K562 (cell line): ENCODE measurements around the gene TOX3.

Experiments used
- ELF1 ChIP-seq: fragments of 200-800 bp; sonication (Bioruptor generic); IDR thresholded peaks from 2 replicates; pipeline ENCODE4 v1.6.1; 2016; ENCODE audit warnings: missing genetic modification characterization, missing compliant biosample characterization
- MAZ ChIP-seq, 2 experiments: fragments of 450-650 bp in 1 of 2; sonication (generic) in 1 of 2; formaldehyde crosslinking; IDR thresholded peaks in 1 of 2; conservative IDR thresholded peaks in 1 of 2; 2 replicates each; pipeline versions ENCODE4 v1.4.0 to v1.5.0; 2020; ENCODE audit warnings: mild to moderate bottlenecking in 1 of 2, missing genetic modification reagents in 1 of 2
- RNF2 ChIP-seq: sonication (generic); IDR thresholded peaks from 2 replicates; pipeline ENCODE4 v1.6.1; 2016
- TGIF2 ChIP-seq: sonication (generic); formaldehyde crosslinking; IDR thresholded peaks from 2 replicates; pipeline ENCODE4 v1.8.1; 2022; ENCODE audit warnings: mild to moderate bottlenecking, missing genetic modification reagents, moderate library complexity
- UBTF ChIP-seq, 2 experiments: IDR thresholded peaks; 2 replicates each; pipeline ENCODE4 v1.6.1; 2012; ENCODE audit warnings: improper control_type of control experiment in 2 of 2, low read depth in 2 of 2, low read length in 2 of 2, borderline replicate concordance in 1 of 2
- ZBTB8A ChIP-seq: fragments of 450-650 bp; IDR thresholded peaks from 2 replicates; pipeline ENCODE4 v1.6.1; 2018; ENCODE audit warnings: mild to moderate bottlenecking, moderate library complexity; ENCODE audit not compliant: partially characterized antibody
- ZNF146 ChIP-seq: IDR thresholded peaks from one replicate; pipeline ENCODE4 v1.6.1; 2018; ENCODE audit warnings: missing compliant biosample characterization; ENCODE audit not compliant: unreplicated experiment

GRCh38 chr16:52501746-52502145 lies 45.2 kb downstream of the TOX3 start:
- TF ChIP-seq ZBTB8A (no peak), RNF2 (no peak), TGIF2 (no peak), ZNF146 (no peak), ELF1 (tag) (no peak), UBTF (IDR thresholded peaks at IDR 0.05; ENCODE audit: borderline replicate concordance in 1 of 2, low read depth in 2 of 2, low read length in 2 of 2) (no peak), MAZ (CRISPR knock-in tag; conservative IDR thresholded peaks at IDR 0.05 in 1 of 2, IDR thresholded peaks at IDR 0.05 in 1 of 2) (no peak)
